ENCODE measurements around the gene VMP1.

DNA sequence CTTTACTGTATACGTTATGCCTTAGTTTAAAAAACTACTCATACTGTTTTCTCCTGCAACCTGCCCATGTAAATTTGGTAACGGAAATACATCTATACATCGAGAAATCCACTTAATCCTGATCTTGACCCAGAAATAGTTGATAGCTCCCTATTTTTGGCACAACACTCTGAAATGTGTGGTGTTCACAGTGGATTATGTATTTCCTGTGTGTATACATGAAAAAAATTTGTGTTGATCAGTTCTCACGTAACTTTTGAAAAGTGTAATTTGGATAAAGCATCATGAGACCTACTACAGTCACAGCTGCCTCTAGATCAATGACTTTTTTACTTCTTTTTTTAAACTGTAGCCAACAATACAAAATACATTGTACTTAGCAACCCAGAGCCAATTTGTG lies 90.7 kb downstream of the VMP1 start:
- TF ChIP-seq CTCF (conservative IDR thresholded peaks at IDR 0.05) (no peak), ZFX (IDR thresholded peaks at IDR 0.05) (no peak)
